ENCODE data around the gene CACNB3. TPM values are rescaled to one million over a fixed set of nuclear protein-coding genes. Genes with fewer than 3 reads are reported as not detected.

The CACNB3 gene
- total and polyA plus RNA-seq, 2 of the 13 experiments (the other 11 are each of a cell fraction or from before 2014, with no cell fraction given) = 0.29 to 0.54 TPM

DNA sequence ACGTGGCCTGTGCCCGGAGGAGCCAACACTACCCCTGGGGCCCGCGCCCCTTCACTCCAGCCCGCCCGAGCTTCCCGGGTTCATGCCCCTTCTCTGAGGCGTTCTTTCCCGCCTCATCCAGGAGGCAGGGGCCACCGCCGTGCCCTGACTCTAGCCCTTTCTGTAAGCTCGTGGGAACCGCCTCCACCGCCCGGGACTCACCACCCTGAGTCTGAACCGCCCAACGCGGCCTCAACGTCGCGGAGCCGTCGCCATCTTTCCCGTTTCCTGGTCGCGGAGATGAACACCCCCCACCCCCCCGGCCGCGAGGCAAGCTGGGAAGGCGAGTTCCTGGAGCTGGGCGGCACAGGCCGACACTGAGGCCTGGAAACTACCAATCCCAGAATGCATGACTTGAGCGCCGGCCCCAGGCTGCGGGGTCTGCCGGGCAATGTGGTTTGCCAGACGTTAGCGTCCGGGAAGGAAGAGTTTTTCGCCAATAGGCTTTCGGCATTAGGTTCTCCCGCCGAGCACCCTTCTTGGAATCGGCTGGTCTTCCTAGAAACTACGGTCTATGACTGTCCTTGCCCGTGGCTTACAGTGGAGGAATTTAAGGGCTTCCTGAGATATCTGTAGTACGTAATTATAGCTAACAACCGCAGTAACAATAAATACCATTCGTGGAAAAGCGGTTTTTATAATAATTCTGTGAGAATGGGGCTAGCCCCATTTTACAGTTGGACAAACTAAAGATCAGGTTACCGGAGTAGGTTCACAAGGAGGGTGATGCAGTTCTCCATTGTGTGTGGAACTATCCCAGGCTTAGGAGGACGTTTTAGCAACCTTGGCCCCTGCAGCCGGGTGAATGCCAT is 33.8 kb downstream of the CACNB3 start, which contains the start of gene DDX23 (continued):
- TF ChIP-seq, protein P1, sequence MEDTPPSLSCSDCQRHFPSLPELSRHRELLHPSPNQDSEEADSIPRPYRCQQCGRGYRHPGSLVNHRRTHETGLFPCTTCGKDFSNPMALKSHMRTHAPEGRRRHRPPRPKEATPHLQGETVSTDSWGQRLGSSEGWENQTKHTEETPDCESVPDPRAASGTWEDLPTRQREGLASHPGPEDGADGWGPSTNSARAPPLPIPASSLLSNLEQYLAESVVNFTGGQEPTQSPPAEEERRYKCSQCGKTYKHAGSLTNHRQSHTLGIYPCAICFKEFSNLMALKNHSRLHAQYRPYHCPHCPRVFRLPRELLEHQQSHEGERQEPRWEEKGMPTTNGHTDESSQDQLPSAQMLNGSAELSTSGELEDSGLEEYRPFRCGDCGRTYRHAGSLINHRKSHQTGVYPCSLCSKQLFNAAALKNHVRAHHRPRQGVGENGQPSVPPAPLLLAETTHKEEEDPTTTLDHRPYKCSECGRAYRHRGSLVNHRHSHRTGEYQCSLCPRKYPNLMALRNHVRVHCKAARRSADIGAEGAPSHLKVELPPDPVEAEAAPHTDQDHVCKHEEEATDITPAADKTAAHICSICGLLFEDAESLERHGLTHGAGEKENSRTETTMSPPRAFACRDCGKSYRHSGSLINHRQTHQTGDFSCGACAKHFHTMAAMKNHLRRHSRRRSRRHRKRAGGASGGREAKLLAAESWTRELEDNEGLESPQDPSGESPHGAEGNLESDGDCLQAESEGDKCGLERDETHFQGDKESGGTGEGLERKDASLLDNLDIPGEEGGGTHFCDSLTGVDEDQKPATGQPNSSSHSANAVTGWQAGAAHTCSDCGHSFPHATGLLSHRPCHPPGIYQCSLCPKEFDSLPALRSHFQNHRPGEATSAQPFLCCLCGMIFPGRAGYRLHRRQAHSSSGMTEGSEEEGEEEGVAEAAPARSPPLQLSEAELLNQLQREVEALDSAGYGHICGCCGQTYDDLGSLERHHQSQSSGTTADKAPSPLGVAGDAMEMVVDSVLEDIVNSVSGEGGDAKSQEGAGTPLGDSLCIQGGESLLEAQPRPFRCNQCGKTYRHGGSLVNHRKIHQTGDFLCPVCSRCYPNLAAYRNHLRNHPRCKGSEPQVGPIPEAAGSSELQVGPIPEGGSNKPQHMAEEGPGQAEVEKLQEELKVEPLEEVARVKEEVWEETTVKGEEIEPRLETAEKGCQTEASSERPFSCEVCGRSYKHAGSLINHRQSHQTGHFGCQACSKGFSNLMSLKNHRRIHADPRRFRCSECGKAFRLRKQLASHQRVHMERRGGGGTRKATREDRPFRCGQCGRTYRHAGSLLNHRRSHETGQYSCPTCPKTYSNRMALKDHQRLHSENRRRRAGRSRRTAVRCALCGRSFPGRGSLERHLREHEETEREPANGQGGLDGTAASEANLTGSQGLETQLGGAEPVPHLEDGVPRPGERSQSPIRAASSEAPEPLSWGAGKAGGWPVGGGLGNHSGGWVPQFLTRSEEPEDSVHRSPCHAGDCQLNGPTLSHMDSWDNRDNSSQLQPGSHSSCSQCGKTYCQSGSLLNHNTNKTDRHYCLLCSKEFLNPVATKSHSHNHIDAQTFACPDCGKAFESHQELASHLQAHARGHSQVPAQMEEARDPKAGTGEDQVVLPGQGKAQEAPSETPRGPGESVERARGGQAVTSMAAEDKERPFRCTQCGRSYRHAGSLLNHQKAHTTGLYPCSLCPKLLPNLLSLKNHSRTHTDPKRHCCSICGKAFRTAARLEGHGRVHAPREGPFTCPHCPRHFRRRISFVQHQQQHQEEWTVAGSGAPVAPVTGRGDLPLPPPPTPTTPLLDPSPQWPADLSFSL (CRISPR knock-in tag; IDR thresholded peaks at IDR 0.05) = no peak
- no peak; the same call in 1 of the 2 replicates for TF ChIP-seq ARNT2 (CRISPR knock-in tag; IDR thresholded peaks at IDR 0.05; ENCODE audit: low read depth)
- 0 out of 2 replicates have a peak, but pooled peaks have one; percentile 42 for TF ChIP-seq ZFP37 (CRISPR knock-in tag; IDR thresholded peaks at IDR 0.05; ENCODE audit: borderline replicate concordance)
- TF ChIP-seq GATA4 (IDR thresholded peaks at IDR 0.05; ENCODE audit: borderline replicate concordance, low read depth) = no peak
- no peak for TF ChIP-seq SSRP1 (CRISPR knock-in tag; IDR thresholded peaks at IDR 0.05)
- peak; percentile 78 for TF ChIP-seq SALL1 (CRISPR knock-in tag; IDR thresholded peaks at IDR 0.05)
- TF ChIP-seq NCOA5 (CRISPR knock-in tag; IDR thresholded peaks at IDR 0.05) = no peak
- TF ChIP-seq, protein P2, sequence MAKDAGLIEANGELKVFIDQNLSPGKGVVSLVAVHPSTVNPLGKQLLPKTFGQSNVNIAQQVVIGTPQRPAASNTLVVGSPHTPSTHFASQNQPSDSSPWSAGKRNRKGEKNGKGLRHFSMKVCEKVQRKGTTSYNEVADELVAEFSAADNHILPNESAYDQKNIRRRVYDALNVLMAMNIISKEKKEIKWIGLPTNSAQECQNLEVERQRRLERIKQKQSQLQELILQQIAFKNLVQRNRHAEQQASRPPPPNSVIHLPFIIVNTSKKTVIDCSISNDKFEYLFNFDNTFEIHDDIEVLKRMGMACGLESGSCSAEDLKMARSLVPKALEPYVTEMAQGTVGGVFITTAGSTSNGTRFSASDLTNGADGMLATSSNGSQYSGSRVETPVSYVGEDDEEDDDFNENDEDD (CRISPR knock-in tag; IDR thresholded peaks at IDR 0.05; ENCODE audit: borderline replicate concordance) = peak; percentile 8; the same call in 1 of the 2 replicates
- no peak for TF ChIP-seq NCOA1 (CRISPR knock-in tag; IDR thresholded peaks at IDR 0.05)
- TF ChIP-seq, protein P3, sequence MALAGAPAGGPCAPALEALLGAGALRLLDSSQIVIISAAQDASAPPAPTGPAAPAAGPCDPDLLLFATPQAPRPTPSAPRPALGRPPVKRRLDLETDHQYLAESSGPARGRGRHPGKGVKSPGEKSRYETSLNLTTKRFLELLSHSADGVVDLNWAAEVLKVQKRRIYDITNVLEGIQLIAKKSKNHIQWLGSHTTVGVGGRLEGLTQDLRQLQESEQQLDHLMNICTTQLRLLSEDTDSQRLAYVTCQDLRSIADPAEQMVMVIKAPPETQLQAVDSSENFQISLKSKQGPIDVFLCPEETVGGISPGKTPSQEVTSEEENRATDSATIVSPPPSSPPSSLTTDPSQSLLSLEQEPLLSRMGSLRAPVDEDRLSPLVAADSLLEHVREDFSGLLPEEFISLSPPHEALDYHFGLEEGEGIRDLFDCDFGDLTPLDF (CRISPR knock-in tag; IDR thresholded peaks at IDR 0.05) = peak; percentile 77
- TF ChIP-seq ZNF253 (CRISPR knock-in tag; IDR thresholded peaks at IDR 0.05; ENCODE audit: borderline replicate concordance) = no peak; the same call in 1 of the 2 replicates
- TF ChIP-seq MIXL1 (CRISPR knock-in tag; IDR thresholded peaks at IDR 0.05) = peak; percentile 50; the same call in 1 of the 2 replicates
- TF ChIP-seq CHD4 (IDR thresholded peaks at IDR 0.05; ENCODE audit: borderline replicate concordance, low read length) = peak; percentile 59; the same call in 1 of the 2 replicates
- peak; percentile 70; the same call in 1 of the 2 replicates for TF ChIP-seq SPEN (CRISPR knock-in tag; IDR thresholded peaks at IDR 0.05; ENCODE audit: low read depth)
- peak; percentile 96 for TF ChIP-seq ELF1 (CRISPR knock-in tag; IDR thresholded peaks at IDR 0.05)
- no peak for TF ChIP-seq THYN1 (CRISPR knock-in tag; IDR thresholded peaks at IDR 0.05; ENCODE audit: borderline replicate concordance, low read depth)
- no peak for TF ChIP-seq ZNF724P (CRISPR knock-in tag; IDR thresholded peaks at IDR 0.05; ENCODE audit: borderline replicate concordance)
- no peak; the same call in 1 of the 2 replicates for TF ChIP-seq NFKBIZ (CRISPR knock-in tag; IDR thresholded peaks at IDR 0.05)
- TF ChIP-seq MAF1 (CRISPR knock-in tag; IDR thresholded peaks at IDR 0.05; ENCODE audit: borderline replicate concordance) = peak; percentile 36; the same call in 1 of the 2 replicates
- TF ChIP-seq ZNF468 (CRISPR knock-in tag; IDR thresholded peaks at IDR 0.05) = no peak
- TF ChIP-seq GPN1 (CRISPR knock-in tag; IDR thresholded peaks at IDR 0.05; ENCODE audit: borderline replicate concordance) = no peak
